LNCAP (cell line): ENCODE measurements around the gene CUEDC2.
A peak's percentile ranks its signal among the peaks of the same experiment; 100 is the strongest.

Experiments used
- CTCF ChIP-seq: fragments of 450-650 bp; IDR thresholded peaks from 2 replicates; pipeline ENCODE4 v1.5.1; 2017; ENCODE audit warnings: mild to moderate bottlenecking

CUEDC2 gene

GRCh38 chr10:102394801-102395399, 37.5 kb downstream of the CUEDC2 start:
- no peak for TF ChIP-seq CTCF

GRCh38 chr10:102394079-102394800, 38.1 kb downstream of the CUEDC2 start:
- TF ChIP-seq CTCF: 0 out of 2 replicates have a peak, but pooled peaks have one; percentile 33

DNA sequence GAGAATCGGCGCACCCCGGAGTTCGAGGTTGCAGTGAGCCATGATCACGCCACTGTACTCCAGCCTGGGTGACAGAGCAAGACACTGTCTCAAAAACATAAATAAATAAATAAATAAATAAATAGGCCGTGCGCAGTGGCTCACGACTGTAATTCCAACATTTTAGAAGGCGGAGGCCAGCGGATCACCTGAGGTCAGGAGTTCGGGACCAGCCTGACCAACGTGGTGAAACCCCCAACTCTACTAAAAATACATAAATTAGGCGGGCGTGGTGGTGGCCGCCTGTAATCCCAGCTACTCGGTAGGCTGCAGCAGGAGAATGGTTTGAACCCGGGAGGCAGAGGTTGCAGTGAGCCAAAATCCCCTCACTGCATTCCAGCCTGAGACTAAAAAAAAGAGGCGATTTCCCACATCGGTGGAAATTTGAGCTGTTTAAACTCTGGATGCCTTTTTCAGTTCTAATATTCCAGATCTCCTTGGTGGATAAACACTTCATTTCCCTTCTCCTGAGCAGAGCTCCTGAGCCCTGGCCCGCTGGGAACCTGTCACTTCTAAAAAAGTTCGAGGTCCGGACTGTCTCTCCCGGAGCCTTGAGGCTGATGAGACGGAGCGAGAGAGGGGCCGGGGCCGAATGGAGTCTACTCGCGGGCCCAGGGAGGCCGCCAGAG, 38.8 kb downstream of the CUEDC2 start:
- peak; percentile 92 for TF ChIP-seq CTCF

DNA sequence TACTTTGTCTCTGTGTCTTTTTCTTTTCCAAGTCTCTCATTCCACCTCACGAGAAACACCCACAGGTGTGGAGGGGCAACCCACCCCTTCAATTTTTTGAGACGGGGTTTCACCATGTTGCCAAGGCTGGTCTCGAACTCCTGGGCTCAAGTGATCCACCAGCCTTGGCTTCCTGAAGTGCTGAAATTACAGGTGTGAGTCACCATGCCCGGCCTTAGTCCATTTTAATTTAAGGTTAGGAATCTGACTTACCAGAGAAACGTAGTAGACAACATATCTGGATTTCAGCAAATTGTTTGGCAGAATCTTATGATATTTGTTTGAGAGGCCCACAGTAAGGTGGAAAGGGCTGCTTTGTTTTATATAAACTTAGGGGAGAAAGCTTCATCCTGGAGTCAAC, 40.1 kb downstream of the CUEDC2 start:
- TF ChIP-seq CTCF: no peak

DNA sequence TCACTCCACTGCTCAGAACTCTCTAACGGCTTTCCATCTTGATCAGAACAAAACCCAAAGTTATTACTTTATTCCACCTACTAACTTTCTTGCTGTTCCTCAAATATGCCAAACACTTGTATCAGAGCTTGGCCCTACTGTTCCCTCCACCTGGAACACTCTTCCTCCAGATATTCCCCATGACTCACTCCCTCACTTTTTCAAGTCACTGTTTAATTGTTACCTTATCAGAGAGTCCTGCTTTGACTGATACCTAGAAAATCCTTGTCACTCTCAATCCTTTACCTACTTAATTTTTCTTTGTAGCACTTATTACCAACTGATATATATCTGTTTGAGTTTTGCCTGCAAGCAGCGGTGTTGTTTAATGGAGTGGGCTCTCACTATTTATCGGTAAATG, 42.5 kb downstream of the CUEDC2 start:
- no peak for TF ChIP-seq CTCF

DNA sequence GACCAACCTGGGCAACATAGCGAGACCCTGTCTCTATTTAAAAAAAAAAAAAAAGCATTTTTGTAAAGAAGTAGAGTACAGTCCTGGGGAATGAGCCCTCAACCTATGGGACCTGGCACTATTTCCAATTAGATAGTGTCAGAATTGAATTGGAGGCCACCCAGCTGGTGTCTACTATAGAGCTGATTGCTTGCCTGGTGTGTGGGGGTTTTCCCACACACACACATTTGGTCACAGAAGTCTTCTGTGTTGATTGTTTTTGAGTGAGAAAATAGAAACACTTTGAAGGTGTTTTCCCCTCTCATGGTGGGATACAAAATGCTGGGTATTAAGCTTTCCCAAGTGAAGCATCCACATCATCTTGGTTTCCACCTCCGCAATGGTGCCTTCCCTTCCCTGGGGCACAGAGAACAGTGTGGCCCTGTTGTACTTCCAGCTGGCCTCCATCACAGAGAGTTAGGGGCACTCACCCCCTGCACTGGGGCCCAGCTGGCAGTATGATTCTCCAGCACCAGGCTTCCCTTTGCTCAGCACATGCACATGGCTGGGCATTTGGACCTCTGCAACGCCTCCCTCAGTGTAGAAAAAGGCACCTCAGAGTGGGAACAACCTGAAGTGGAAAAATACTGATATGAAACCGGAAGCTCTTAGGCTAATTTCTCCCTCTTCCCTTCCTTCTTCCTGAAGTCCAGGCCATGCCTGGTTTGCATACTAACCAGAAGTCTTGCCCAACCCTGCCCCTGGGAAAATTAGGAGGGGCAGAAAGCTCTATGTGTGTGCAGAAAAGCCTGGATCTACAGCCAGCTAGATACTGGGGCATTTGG, 47.6 kb downstream of the CUEDC2 start:
- TF ChIP-seq CTCF: no peak

DNA sequence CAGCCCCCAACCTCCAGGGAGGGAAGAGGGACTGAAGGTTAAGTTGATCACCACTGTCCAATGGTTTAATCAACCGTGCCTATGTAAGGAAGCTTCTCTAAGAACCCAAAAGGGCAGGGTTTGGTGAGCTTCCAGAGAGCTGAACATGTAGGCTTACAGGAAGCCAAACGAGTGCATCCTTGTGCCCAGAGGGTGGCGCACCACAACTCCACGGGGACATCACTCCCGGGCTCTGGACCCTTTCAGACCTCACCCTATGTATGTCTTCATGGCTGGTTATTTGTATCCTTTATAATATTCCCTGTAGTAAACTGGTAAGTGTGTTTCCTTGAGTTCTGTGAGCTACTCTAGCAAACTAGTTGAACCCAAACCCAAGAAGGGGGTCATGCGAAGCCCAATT, 48.3 kb downstream of the CUEDC2 start:
- TF ChIP-seq CTCF: no peak
